Activated CD8-positive, alpha-beta T cell treated with anti-CD3 and anti-CD28 coated beads for 36 hours (primary cell): Measurements from ENCODE around the gene ZNF865. TPM values are rescaled to one million over a fixed set of nuclear protein-coding genes. Genes with fewer than 3 reads are reported as not detected.

Experiments used
- ATAC-seq: fragments of 200-7000 bp; cut with Tn5 transposase; one replicate; pipeline ENCODE4 v1.10.0; 2021; ENCODE audit warnings: mild to moderate bottlenecking, moderate library complexity
- CTCF ChIA-PET: fragments of 350-600 bp; sonication (Branson Sonifier 250); formaldehyde crosslinking; loops from one replicate; lab custom pipeline; 2021; ENCODE audit warnings: antibody characterized with exemption; lab: Charles Lee
- POLR2A ChIA-PET: fragments of 350-600 bp; sonication (Branson Sonifier 250); formaldehyde crosslinking; loops from one replicate; lab custom pipeline; 2021; ENCODE audit warnings: antibody characterized with exemption; lab: Charles Lee
- DNase-seq: peaks from one replicate; pipeline ENCODE4 v3.0.0-alpha.2; 2020
- H3K27ac Mint-ChIP-seq: one replicate; pipeline ENCODE4 v1.8.0; 2021; ENCODE audit warnings: mild to moderate bottlenecking, mixed read lengths
- H3K27me3 Mint-ChIP-seq: one replicate; pipeline ENCODE4 v1.8.0; 2021; ENCODE audit warnings: mixed read lengths
- H3K36me3 Mint-ChIP-seq: one replicate; pipeline ENCODE4 v1.8.0; 2021; ENCODE audit warnings: low read depth, mixed read lengths
- H3K4me1 Mint-ChIP-seq: one replicate; pipeline ENCODE4 v1.8.0; 2021; ENCODE audit warnings: low read depth, mixed read lengths
- H3K4me3 Mint-ChIP-seq: one replicate; pipeline ENCODE4 v1.8.0; 2021; ENCODE audit warnings: mild to moderate bottlenecking, moderate library complexity, mixed read lengths
- H3K9me3 Mint-ChIP-seq: one replicate; pipeline ENCODE4 v1.8.0; 2021; ENCODE audit warnings: mixed read lengths
- intact Hi-C: fragments of 100-400 bp; cut with micrococcal nuclease; formaldehyde crosslinking; loops from one replicate; pipeline ENCODE4 v1.10.0; 2022
- total RNA-seq, 2 experiments: library from RNA; stranded (reverse); gene quantifications; one replicate each; pipeline ENCODE4 v1.2.3, GENCODE V29; 2021
- TF ChIP-seq, protein P1 (sequence below): fragments of 200-600 bp; IDR thresholded peaks from one replicate; pipeline ENCODE4 v1.8.0; 2022; ENCODE audit warnings: antibody characterized with exemption, mild to moderate bottlenecking

Gene ZNF865
- 10 to 100 TPM; 10.6 to 11.7 TPM for total RNA-seq

DNA sequence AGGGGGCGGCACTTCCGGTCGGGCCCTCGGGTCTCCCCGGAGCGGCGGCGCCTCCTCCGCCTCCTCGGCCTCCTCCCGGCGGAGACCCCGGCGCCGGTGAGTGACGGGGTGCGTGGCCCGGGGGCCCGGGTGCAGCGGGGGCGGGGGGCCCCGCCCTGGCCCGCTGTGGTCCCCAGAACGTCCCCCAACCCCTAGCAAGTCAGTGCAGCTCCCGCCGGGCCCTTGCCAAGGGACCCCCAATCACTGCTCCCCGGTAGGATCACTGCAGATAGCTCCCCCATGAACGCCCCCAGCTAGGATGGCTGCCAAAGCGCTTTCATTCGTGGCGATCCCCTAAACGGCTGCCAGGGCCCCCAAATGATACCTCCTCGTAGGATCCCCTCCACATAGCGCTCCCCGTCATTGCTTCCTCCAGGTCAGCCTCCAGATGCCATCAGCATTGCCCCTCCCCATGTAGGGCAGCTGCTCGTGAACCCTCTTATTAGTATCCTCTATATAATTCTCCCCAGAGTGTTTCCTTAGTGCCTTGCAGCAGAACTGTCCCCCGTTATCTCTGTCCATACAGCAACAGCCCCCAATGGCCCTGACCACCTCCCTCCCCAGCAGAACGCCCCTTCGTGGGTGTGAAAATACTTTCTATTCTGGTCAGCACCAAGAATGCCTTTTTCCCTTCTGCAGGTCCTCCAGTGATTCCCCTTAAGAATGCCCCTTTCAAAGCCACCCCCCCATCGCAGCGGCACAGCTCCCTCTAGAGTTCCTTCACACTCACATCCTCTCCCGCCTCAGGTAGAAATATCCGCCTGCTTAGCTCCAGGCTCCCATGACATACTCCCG lies at the start of gene ZNF865:
Gene ZNF865 (plus strand): TSS at position 11 of the 834 bp plus-strand sequence. CDS start 7,972 bp downstream, outside the sequence.
- TF ChIP-seq, protein P1, sequence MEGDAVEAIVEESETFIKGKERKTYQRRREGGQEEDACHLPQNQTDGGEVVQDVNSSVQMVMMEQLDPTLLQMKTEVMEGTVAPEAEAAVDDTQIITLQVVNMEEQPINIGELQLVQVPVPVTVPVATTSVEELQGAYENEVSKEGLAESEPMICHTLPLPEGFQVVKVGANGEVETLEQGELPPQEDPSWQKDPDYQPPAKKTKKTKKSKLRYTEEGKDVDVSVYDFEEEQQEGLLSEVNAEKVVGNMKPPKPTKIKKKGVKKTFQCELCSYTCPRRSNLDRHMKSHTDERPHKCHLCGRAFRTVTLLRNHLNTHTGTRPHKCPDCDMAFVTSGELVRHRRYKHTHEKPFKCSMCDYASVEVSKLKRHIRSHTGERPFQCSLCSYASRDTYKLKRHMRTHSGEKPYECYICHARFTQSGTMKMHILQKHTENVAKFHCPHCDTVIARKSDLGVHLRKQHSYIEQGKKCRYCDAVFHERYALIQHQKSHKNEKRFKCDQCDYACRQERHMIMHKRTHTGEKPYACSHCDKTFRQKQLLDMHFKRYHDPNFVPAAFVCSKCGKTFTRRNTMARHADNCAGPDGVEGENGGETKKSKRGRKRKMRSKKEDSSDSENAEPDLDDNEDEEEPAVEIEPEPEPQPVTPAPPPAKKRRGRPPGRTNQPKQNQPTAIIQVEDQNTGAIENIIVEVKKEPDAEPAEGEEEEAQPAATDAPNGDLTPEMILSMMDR = peak; percentile 66
- Mint-ChIP-seq H3K4me1 (peaks cover 56% of the 10 kb centered on the region), H3K36me3 (peaks cover 35% of the 10 kb centered on the region), H3K9me3 (peaks cover 2% of the 10 kb centered on the region), H3K27ac (peak within 1 kb of the TSS; percentile 96), H3K4me3 (peak within 1 kb of the TSS; percentile 92), H3K27me3 (no peaks in the 10 kb centered on the region)
- peak; percentile 26 for ATAC-seq
- CTCF ChIA-PET = interaction anchor here (0.8 to 2.4 kb wide), 30 partner anchors 11 to 138 kb away, joined by 3 to 22 read pairs (median 6); partner anchors contain the start of genes CCDC106, NAT14, U2AF2 and ZNF628
- intact Hi-C loops = no loop called here
- peak; percentile 87 for DNase-seq
- POLR2A ChIA-PET = interaction anchor here (1.0 to 2.5 kb wide), 7 partner anchors 10 to 36 kb away, joined by 3 to 26 read pairs (median 5); partner anchors contain the start of genes ZNF579 and ZNF784

GRCh38 chr19:55559684-55560083 lies 45.8 kb upstream of the ZNF865 start:
- ATAC-seq (no peak), DNase-seq (no peak)
- Mint-ChIP-seq H3K4me1 (no peaks in the 10 kb centered on the region), H3K4me3 (no peak overlapping the region), H3K9me3 (peaks cover 3% of the 10 kb centered on the region), H3K27ac (no peak overlapping the region), H3K36me3 (no peaks in the 10 kb centered on the region), H3K27me3 (peaks cover 5% of the 10 kb centered on the region)
- intact Hi-C loops = no loop called here
- ChIA-PET CTCF (interaction anchor here (1.6 kb wide), 1 partner anchor 47 kb away, joined by 4 read pairs; no protein-coding TSS in a partner anchor), POLR2A (no interaction called here)
- TF ChIP-seq, protein P1 = no peak

GRCh38 chr19:55563261-55563690 lies 42.2 kb upstream of the ZNF865 start:
- no peaks in the 10 kb centered on the region for H3K36me3 Mint-ChIP-seq
- intact Hi-C loops = no loop called here
- peaks cover 3% of the 10 kb centered on the region for H3K9me3 Mint-ChIP-seq
- TF ChIP-seq, protein P1 = no peak
- no peaks in the 10 kb centered on the region for H3K4me1 Mint-ChIP-seq
- H3K27ac Mint-ChIP-seq = no peak overlapping the region
- DNase-seq (no peak), ATAC-seq (no peak)
- ChIA-PET CTCF (no interaction called here), POLR2A (no interaction called here)
- H3K27me3 Mint-ChIP-seq = peaks cover 3% of the 10 kb centered on the region
- no peak overlapping the region for H3K4me3 Mint-ChIP-seq

- no peaks in the 10 kb centered on the region for H3K4me1 Mint-ChIP-seq
- intact Hi-C loops = no loop called here
- ATAC-seq (no peak), DNase-seq (no peak)
- no peak overlapping the region for H3K4me3 Mint-ChIP-seq
- TF ChIP-seq, protein P1 = no peak
- CTCF ChIA-PET = interaction anchor here (1.3 kb wide), 1 partner anchor 63 kb away, joined by 3 read pairs; no protein-coding TSS in a partner anchor
- no peaks in the 10 kb centered on the region for H3K36me3 Mint-ChIP-seq
- H3K27ac Mint-ChIP-seq = no peak overlapping the region
- no peaks in the 10 kb centered on the region for H3K27me3 Mint-ChIP-seq
- POLR2A ChIA-PET = no interaction called here
- no peaks in the 10 kb centered on the region for H3K9me3 Mint-ChIP-seq
Observed at GRCh38 chr19:55566823-55567222, 38.6 kb upstream of the ZNF865 start.
